GM12891 (cell line): ENCODE results near the gene RRAS2.
A peak's percentile ranks its signal among the peaks of the same experiment; 100 is the strongest.

Source experiments
- DNase-seq: peaks from one replicate; pipeline ENCODE4 v3.0.0; 2011; ENCODE audit warnings: low spot score; ENCODE audit not compliant: insufficient read length
- FAIRE-seq: peaks from 2 replicates; lab custom pipeline; 2011; peaks lifted over from hg19 to GRCh38; lab: Jason Lieb, UNC
- PAX5 ChIP-seq: IDR thresholded peaks from 2 replicates; pipeline ENCODE4 v1.6.1; 2011; ENCODE audit warnings: low read length, moderate library complexity, mild to moderate bottlenecking; ENCODE audit not compliant: insufficient read depth, severe bottlenecking
- POLR2A ChIP-seq: IDR thresholded peaks from 2 replicates; pipeline ENCODE4 v1.6.1; 2011; ENCODE audit warnings: low read depth, low read length, control low read depth
- POLR2AphosphoS5 ChIP-seq: IDR thresholded peaks from 2 replicates; pipeline ENCODE4 v1.6.1; 2011; ENCODE audit warnings: low read depth, low read length, control low read depth
- POU2F2 ChIP-seq: IDR thresholded peaks from 2 replicates; pipeline ENCODE4 v1.6.1; 2011; ENCODE audit warnings: low read depth, mild to moderate bottlenecking, control low read depth, low read length, moderate library complexity
- SPI1 ChIP-seq: IDR thresholded peaks from 2 replicates; pipeline ENCODE4 v1.6.1; 2011; ENCODE audit warnings: low read depth, low read length, control low read depth
- TAF1 ChIP-seq: IDR thresholded peaks from 2 replicates; pipeline ENCODE4 v1.6.1; 2011; ENCODE audit warnings: low read depth, low read length, control low read depth

Gene RRAS2

GRCh38 chr11:14386081-14386480, 27.1 kb upstream of the RRAS2 start:
- TF ChIP-seq POU2F2 (no peak), PAX5 (no peak), POLR2A (no peak), TAF1 (no peak), SPI1 (no peak), POLR2AphosphoS5 (no peak)
- FAIRE-seq (no peak), DNase-seq (no peak)

GRCh38 chr11:14384338-14384737, 25.4 kb upstream of the RRAS2 start:
- FAIRE-seq: no peak
- no peak for DNase-seq
- TF ChIP-seq POU2F2 (no peak), SPI1 (no peak), TAF1 (no peak), POLR2A (no peak), POLR2AphosphoS5 (no peak), PAX5 (no peak)

- FAIRE-seq (no peak), DNase-seq (no peak)
- TF ChIP-seq POLR2AphosphoS5 (no peak), PAX5 (no peak), POU2F2 (no peak), TAF1 (no peak), POLR2A (no peak), SPI1 (no peak)
Observed at GRCh38 chr11:14381968-14382367, 23.0 kb upstream of the RRAS2 start.

GRCh38 chr11:14380947-14381561, 22.1 kb upstream of the RRAS2 start:
- DNase-seq (peak; percentile 36), FAIRE-seq (peak; percentile 57)
- TF ChIP-seq PAX5 (no peak), POU2F2 (no peak), POLR2AphosphoS5 (no peak), POLR2A (no peak), SPI1 (no peak), TAF1 (no peak)

- FAIRE-seq: no peak
- TF ChIP-seq POU2F2: no peak
- no peak for TF ChIP-seq POLR2AphosphoS5
- no peak for TF ChIP-seq POLR2A
- TF ChIP-seq PAX5: no peak
- TF ChIP-seq SPI1: no peak
- no peak for TF ChIP-seq TAF1
- no peak for DNase-seq
Observed at GRCh38 chr11:14380125-14380936, 21.3 kb upstream of the RRAS2 start.

- TF ChIP-seq SPI1: no peak
- no peak for TF ChIP-seq PAX5
- no peak for TF ChIP-seq TAF1
- no peak for TF ChIP-seq POLR2AphosphoS5
- no peak for TF ChIP-seq POU2F2
- no peak for TF ChIP-seq POLR2A
- DNase-seq (no peak), FAIRE-seq (no peak)
Observed at GRCh38 chr11:14378171-14378570, 19.2 kb upstream of the RRAS2 start.

- TF ChIP-seq SPI1 (no peak), POU2F2 (no peak), PAX5 (no peak), POLR2AphosphoS5 (no peak), POLR2A (no peak), TAF1 (no peak)
- DNase-seq (no peak), FAIRE-seq (no peak)
Observed at GRCh38 chr11:14376920-14377319, 17.9 kb upstream of the RRAS2 start.

- TF ChIP-seq SPI1 (no peak), POLR2A (no peak), POU2F2 (no peak), POLR2AphosphoS5 (no peak), TAF1 (no peak), PAX5 (no peak)
- no peak for DNase-seq
- no peak for FAIRE-seq
Observed at GRCh38 chr11:14374922-14375830, 16.2 kb upstream of the RRAS2 start.

- no peak for FAIRE-seq
- no peak for DNase-seq
Observed at GRCh38 chr11:14373941-14374646, 15.1 kb upstream of the RRAS2 start.

More at GRCh38 chr11:14373941-14374646, 15.1 kb upstream of the RRAS2 start:
- TF ChIP-seq POLR2AphosphoS5 (no peak), POLR2A (no peak), TAF1 (no peak), SPI1 (no peak), POU2F2 (no peak), PAX5 (no peak)
